ENCODE data around the gene TRIM14. TPM values are rescaled to one million over a fixed set of nuclear protein-coding genes. Genes with fewer than 3 reads are reported as not detected.
A peak's percentile ranks its signal among the peaks of the same experiment; 100 is the strongest.

Gene TRIM14
- total RNA-seq, 6 experiments from 2014 or later, result 22.6 to 34.6 (median 27.3) TPM

DNA sequence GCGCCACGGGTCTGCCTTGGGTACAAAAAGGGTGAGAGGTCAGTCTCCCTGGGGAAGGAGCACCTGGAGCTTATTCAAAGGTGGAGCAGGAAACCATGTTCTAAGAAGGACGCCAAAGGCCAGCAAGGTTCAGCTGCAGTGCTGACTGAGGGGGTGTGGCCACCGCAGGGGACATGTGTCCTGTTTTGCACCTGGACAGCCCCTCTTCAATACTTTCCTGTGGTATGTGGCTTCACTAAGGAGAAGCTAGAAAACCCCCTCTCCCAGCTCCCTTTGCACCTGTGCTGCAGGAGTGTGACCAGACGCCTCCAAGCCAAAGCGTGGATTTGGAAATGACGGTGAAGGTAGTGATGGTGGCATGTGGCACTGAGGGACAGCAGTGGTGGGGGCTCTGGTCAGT is 23.6 kb downstream of the TRIM14 start:
- Histone ChIP-seq H3K4me1 (peaks cover 0 to 9% (median 3%) of the 10 kb centered on the region in 4 donors), H3K36me3 (peaks cover 0 to 25% (median 14%) of the 10 kb centered on the region in 4 donors), H3K27me3 (no peaks in the 10 kb centered on the region), H3K27ac (no peak overlapping the region), H3K9me3 (no peaks in the 10 kb centered on the region), H3K4me3 (no peak overlapping the region)
- WGBS (ENCODE audit: insufficient coverage, low coverage, low lambda C conversion rate, missing lambda C conversion rate), result 90% methylated on average over 5 of the region's 7 CpGs
- TF ChIP-seq, protein P1, sequence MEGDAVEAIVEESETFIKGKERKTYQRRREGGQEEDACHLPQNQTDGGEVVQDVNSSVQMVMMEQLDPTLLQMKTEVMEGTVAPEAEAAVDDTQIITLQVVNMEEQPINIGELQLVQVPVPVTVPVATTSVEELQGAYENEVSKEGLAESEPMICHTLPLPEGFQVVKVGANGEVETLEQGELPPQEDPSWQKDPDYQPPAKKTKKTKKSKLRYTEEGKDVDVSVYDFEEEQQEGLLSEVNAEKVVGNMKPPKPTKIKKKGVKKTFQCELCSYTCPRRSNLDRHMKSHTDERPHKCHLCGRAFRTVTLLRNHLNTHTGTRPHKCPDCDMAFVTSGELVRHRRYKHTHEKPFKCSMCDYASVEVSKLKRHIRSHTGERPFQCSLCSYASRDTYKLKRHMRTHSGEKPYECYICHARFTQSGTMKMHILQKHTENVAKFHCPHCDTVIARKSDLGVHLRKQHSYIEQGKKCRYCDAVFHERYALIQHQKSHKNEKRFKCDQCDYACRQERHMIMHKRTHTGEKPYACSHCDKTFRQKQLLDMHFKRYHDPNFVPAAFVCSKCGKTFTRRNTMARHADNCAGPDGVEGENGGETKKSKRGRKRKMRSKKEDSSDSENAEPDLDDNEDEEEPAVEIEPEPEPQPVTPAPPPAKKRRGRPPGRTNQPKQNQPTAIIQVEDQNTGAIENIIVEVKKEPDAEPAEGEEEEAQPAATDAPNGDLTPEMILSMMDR (IDR thresholded peaks at IDR 0.05), result no peak
- no peak for TF ChIP-seq POLR2A (IDR thresholded peaks at IDR 0.05)
- DNase-seq (no peak), ATAC-seq (peak in 1 of 4 donors; percentile 10)
- intact Hi-C loops (cut with DNase I), result no loop called here

DNA sequence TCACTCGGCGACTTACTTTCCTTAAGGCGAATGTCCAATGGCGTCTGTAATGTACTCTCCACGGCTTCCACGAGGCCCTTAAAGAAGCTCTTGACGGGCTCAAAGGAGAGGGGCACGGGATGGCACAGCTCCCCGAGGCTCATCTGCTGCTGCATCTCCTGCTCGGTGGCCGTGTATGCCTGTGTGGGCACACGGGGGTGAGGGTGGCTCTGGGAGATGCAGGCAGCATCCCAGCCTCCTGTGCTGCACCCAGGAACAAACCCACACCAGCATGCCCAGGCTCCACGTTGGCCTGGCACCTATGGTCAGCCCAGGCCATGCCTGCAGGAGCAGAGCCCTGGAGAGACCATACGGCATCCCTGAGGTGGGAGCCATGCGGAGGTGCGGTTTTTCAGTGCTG is 24.2 kb downstream of the TRIM14 start:
- DNase-seq (no peak), ATAC-seq (peak in 1 of 4 donors; percentile 20)
- intact Hi-C loops (cut with DNase I), result no loop called here
- peaks cover 0 to 9% (median 3%) of the 10 kb centered on the region in 4 donors for H3K4me1 ChIP-seq
- WGBS (ENCODE audit: insufficient coverage, low coverage, low lambda C conversion rate, missing lambda C conversion rate), result 98% methylated on average over 7 of the region's 16 CpGs
- no peak overlapping the region for H3K4me3 ChIP-seq
- peaks cover 0 to 25% (median 13%) of the 10 kb centered on the region in 4 donors for H3K36me3 ChIP-seq
- TF ChIP-seq, protein P1 (IDR thresholded peaks at IDR 0.05), result no peak
- no peak for TF ChIP-seq POLR2A (IDR thresholded peaks at IDR 0.05)
- H3K27me3 ChIP-seq, result no peaks in the 10 kb centered on the region
- H3K9me3 ChIP-seq, result no peaks in the 10 kb centered on the region
- H3K27ac ChIP-seq, result no peak overlapping the region

DNA sequence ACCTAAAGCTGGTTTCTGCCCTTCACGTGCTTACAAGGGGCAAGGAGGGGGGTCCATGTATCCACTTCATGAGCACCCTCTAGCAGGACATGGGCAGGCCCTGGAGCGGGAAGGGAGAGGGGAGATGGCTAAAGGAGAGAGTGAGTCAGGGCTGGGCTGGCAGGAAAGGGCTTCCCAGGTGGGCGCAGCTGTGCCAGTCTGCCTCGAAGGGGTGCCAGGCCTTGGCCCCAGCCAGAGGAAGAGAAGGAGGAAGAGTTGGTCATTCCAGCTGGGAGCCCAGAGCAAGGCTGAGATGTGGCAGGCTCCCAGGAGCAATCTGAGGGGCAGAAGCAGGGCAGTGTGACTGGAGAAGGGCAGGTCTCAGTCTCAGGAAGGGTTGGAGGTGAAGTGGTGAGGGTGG is 24.7 kb downstream of the TRIM14 start:
- Histone ChIP-seq H3K4me1 (peaks cover 0 to 9% (median 3%) of the 10 kb centered on the region in 4 donors), H3K27me3 (no peaks in the 10 kb centered on the region), H3K4me3 (no peak overlapping the region), H3K27ac (no peak overlapping the region), H3K9me3 (no peaks in the 10 kb centered on the region), H3K36me3 (peaks cover 0 to 20% (median 11%) of the 10 kb centered on the region in 4 donors)
- ATAC-seq, result peak in 1 of 4 donors; percentile 10
- TF ChIP-seq POLR2A (IDR thresholded peaks at IDR 0.05), result no peak
- TF ChIP-seq, protein P1 (IDR thresholded peaks at IDR 0.05), result no peak
- DNase-seq, result no peak
- WGBS (ENCODE audit: insufficient coverage, low coverage, low lambda C conversion rate, missing lambda C conversion rate), result 85% methylated on average over 3 of the region's 4 CpGs
- intact Hi-C loops (cut with DNase I), result no loop called here

DNA sequence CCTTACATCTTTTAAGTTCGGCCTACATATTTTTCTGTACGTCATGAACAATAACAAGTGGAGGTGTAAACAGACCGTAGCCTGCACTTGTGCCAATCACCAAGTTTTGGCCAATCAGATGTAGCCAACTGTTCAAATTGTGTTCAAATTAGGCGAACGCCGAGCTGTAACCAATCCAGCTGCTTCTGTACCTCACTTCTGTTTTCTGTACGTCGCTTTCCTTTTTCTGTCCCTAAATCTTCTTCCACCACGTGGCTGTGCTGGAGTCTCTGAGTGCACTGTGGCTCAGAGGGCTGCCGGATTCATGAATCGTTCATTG is 26.4 kb downstream of the TRIM14 start:
- Histone ChIP-seq H3K36me3 (peaks cover 0 to 9% (median 4%) of the 10 kb centered on the region in 4 donors), H3K27ac (no peak overlapping the region), H3K4me3 (no peak overlapping the region), H3K4me1 (peaks cover 0 to 8% (median 3%) of the 10 kb centered on the region in 4 donors), H3K9me3 (no peaks in the 10 kb centered on the region), H3K27me3 (no peaks in the 10 kb centered on the region)
- DNase-seq, result peak in 1 of 3 donors; percentile 11
- no peak for ATAC-seq
- whole genome bisulfite sequencing (ENCODE audit: insufficient coverage, low coverage, low lambda C conversion rate, missing lambda C conversion rate), result 85% methylated on average over 6 of the region's 11 CpGs
- TF ChIP-seq, protein P1 (IDR thresholded peaks at IDR 0.05), result no peak
- TF ChIP-seq POLR2A (IDR thresholded peaks at IDR 0.05), result no peak
- intact Hi-C loops (cut with DNase I), result no loop called here

All from right lobe of liver (tissue), 6 donors.